PC-3 (cell line): ENCODE results near the gene COMMD3. TPM values are rescaled to one million over a fixed set of nuclear protein-coding genes. Genes with fewer than 3 reads are reported as not detected.

Experiments used
- ATAC-seq: fragments of 200-7000 bp; cut with Tn5 transposase; 2 replicates; pipeline ENCODE4 v1.9.1; 2020; ENCODE audit warnings: mild to moderate bottlenecking, moderate library complexity
- BruUV-seq: library from RNA; stranded (reverse); fragments of 400-500 nt; replicated peaks from 2 replicates; lab custom pipeline; 2021; lab: Mats Ljungman, UMichigan
- CTCF ChIA-PET: fragments of 300-600 bp; sonication (Branson Sonifier 250); formaldehyde crosslinking; loops from one replicate; lab custom pipeline; 2022; ENCODE audit warnings: antibody characterized with exemption; lab: Charles Lee
- POLR2A ChIA-PET: fragments of 300-600 bp; sonication (Branson Sonifier 250); formaldehyde crosslinking; loops from one replicate; lab custom pipeline; 2022; ENCODE audit warnings: antibody characterized with exemption; ENCODE audit not compliant: unreplicated experiment; lab: Charles Lee
- DNase-seq: peaks from one replicate; pipeline ENCODE4 v3.0.0-alpha.2; 2015
- H2AFZ ChIP-seq: fragments of 300-600 bp; sonication (generic); 2 replicates; pipeline ENCODE4 v1.6.0; 2016; ENCODE audit warnings: antibody characterized with exemption, low read length
- H3F3A ChIP-seq: fragments of 300-600 bp; sonication (generic); one replicate; pipeline ENCODE4 v1.6.0; 2017; ENCODE audit warnings: antibody characterized with exemption, low read length, control low read depth, mild to moderate bottlenecking; ENCODE audit not compliant: unreplicated experiment
- H3K27ac ChIP-seq: fragments of 300-600 bp; sonication (generic); 2 replicates; pipeline ENCODE4 v1.5.1; 2016; ENCODE audit warnings: mild to moderate bottlenecking, low read length
- H3K27me3 ChIP-seq: fragments of 300-600 bp; sonication (generic); 2 replicates; pipeline ENCODE4 v1.6.1; 2016; ENCODE audit warnings: low read length, mixed read lengths
- H3K36me3 ChIP-seq: fragments of 300-600 bp; sonication (generic); 2 replicates; pipeline ENCODE4 v1.6.1; 2016; ENCODE audit warnings: low read depth, mixed run types, low read length, mixed read lengths
- H3K4me1 ChIP-seq: fragments of 300-600 bp; sonication (generic); 2 replicates; pipeline ENCODE4 v1.5.1; 2016; ENCODE audit warnings: low read length; ENCODE audit not compliant: insufficient read depth
- H3K4me2 ChIP-seq: fragments of 300-600 bp; sonication (generic); 2 replicates; pipeline ENCODE4 v1.6.0; 2016; ENCODE audit warnings: low read length
- H3K4me3 ChIP-seq: fragments of 300-600 bp; sonication (generic); 2 replicates; pipeline ENCODE4 v1.5.1; 2016; ENCODE audit warnings: mild to moderate bottlenecking, low read length, mixed read lengths
- H3K79me2 ChIP-seq: fragments of 300-600 bp; sonication (generic); 2 replicates; pipeline ENCODE4 v1.6.1; 2017; ENCODE audit warnings: low read length, mixed read lengths
- H3K9ac ChIP-seq: fragments of 300-600 bp; sonication (generic); 2 replicates; pipeline ENCODE4 v1.6.0; 2016; ENCODE audit warnings: mild to moderate bottlenecking, low read length
- H3K9me2 ChIP-seq: fragments of 300-600 bp; sonication (generic); replicated peaks from 2 replicates; pipeline ENCODE4 v1.6.1; 2016; ENCODE audit warnings: mixed run types, low read length, mixed read lengths
- H3K9me3 ChIP-seq: fragments of 300-600 bp; sonication (generic); 2 replicates; pipeline ENCODE4 v1.6.1; 2016; ENCODE audit warnings: low read length, mixed read lengths
- H4K20me1 ChIP-seq: fragments of 300-600 bp; sonication (generic); 2 replicates; pipeline ENCODE4 v1.6.1; 2016; ENCODE audit warnings: low read length, mixed read lengths
- EZH2 ChIP-seq: fragments of 300-600 bp; sonication (generic); IDR thresholded peaks from one replicate; pipeline ENCODE4 v1.6.1; 2017; ENCODE audit warnings: antibody characterized with exemption, mild to moderate bottlenecking, low read length; ENCODE audit not compliant: unreplicated experiment
- EZH2phosphoT487 ChIP-seq: fragments of 300-600 bp; sonication (generic); IDR thresholded peaks from 2 replicates; pipeline ENCODE4 v1.6.1; 2018; ENCODE audit warnings: mild to moderate bottlenecking, antibody characterized with exemption, low read length, borderline replicate concordance
- intact Hi-C: fragments of 100-400 bp; cut with micrococcal nuclease; formaldehyde crosslinking; loops from 2 replicates; pipeline ENCODE4 v1.9.0; 2023
- total RNA-seq: library from RNA; depleted of rRNA; stranded (reverse); fragments of >200 nt; gene quantifications from 2 replicates; pipeline ENCODE4 v1.2.3, GENCODE V29; 2014
- TF ChIP-seq, protein P1 (sequence below): fragments of 300-600 bp; sonication (generic); conservative IDR thresholded peaks from 2 replicates; pipeline ENCODE4 v1.5.1; 2017; ENCODE audit warnings: antibody characterized with exemption, low read depth, mild to moderate bottlenecking, low read length

The COMMD3 gene
- total RNA-seq, 1 experiment from 2014 or later: 86.4 TPM

DNA sequence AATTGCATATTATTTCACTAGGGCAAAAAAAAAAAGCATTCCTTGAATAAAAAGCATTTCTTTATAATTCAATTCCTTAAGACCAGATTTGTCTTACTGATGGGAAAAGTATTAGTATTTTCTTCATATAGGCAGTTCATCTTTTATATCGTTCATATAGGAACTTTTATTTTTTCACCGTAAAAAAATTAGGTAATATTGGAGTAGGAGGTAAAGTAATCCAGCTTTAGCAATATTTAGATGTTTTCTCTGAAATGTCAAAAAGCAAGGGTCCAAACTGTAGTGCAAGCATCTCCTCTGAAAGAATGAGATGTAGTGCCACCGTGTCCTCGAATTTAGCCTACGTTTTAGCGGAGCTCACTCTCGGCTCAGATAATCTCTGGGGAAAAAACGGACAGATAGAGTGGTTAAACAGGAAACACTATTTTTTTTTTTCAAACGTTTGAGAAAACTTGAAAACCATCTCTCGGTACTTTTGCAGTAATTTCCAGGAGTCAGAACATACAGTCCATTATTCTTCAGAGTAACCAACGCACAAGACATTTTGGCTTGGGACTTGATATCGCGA, 23.7 kb downstream of the COMMD3 start:
- H3K4me1 ChIP-seq: peaks cover 27% of the 10 kb centered on the region
- peaks cover 7% of the 10 kb centered on the region; the same call in 1 of the 2 replicates for H3K79me2 ChIP-seq
- H3K36me3 ChIP-seq: no peaks in the 10 kb centered on the region
- no peaks in the 10 kb centered on the region for H4K20me1 ChIP-seq
- ATAC-seq (peak; percentile 5; the same call in 1 of the 2 replicates), DNase-seq (no peak)
- CTCF ChIA-PET: interaction anchor here (0.7 kb wide), 2 partner anchors 111 to 161 kb away, joined by 3 read pairs; no protein-coding TSS in a partner anchor
- H3K9me2 ChIP-seq: no peaks in the 10 kb centered on the region
- TSS peak; percentile 77 for BruUV-seq
- peak overlapping the region; percentile 91 for H3K4me3 ChIP-seq
- peak overlapping the region; percentile 81 for H2AFZ ChIP-seq
- peak overlapping the region; percentile 99 for H3K9ac ChIP-seq
- peak overlapping the region; percentile 89 for H3K27ac ChIP-seq
- no peaks in the 10 kb centered on the region for H3K9me3 ChIP-seq
- POLR2A ChIA-PET: interaction anchor here (0.5 to 1.0 kb wide), 10 partner anchors 15 to 726 kb away, joined by 3 to 10 read pairs (median 5); no protein-coding TSS in a partner anchor
- no peak for TF ChIP-seq EZH2phosphoT487
- no peak for TF ChIP-seq EZH2
- TF ChIP-seq, protein P1, sequence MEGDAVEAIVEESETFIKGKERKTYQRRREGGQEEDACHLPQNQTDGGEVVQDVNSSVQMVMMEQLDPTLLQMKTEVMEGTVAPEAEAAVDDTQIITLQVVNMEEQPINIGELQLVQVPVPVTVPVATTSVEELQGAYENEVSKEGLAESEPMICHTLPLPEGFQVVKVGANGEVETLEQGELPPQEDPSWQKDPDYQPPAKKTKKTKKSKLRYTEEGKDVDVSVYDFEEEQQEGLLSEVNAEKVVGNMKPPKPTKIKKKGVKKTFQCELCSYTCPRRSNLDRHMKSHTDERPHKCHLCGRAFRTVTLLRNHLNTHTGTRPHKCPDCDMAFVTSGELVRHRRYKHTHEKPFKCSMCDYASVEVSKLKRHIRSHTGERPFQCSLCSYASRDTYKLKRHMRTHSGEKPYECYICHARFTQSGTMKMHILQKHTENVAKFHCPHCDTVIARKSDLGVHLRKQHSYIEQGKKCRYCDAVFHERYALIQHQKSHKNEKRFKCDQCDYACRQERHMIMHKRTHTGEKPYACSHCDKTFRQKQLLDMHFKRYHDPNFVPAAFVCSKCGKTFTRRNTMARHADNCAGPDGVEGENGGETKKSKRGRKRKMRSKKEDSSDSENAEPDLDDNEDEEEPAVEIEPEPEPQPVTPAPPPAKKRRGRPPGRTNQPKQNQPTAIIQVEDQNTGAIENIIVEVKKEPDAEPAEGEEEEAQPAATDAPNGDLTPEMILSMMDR: no peak
- H3K4me2 ChIP-seq: peak overlapping the region; percentile 90
- intact Hi-C loops: loop anchor here (5.0 kb wide), 1 partner anchor 87 kb away; no protein-coding TSS in a partner anchor
- H3K27me3 ChIP-seq: no peaks in the 10 kb centered on the region
- H3F3A ChIP-seq: no peaks in the 10 kb centered on the region

DNA sequence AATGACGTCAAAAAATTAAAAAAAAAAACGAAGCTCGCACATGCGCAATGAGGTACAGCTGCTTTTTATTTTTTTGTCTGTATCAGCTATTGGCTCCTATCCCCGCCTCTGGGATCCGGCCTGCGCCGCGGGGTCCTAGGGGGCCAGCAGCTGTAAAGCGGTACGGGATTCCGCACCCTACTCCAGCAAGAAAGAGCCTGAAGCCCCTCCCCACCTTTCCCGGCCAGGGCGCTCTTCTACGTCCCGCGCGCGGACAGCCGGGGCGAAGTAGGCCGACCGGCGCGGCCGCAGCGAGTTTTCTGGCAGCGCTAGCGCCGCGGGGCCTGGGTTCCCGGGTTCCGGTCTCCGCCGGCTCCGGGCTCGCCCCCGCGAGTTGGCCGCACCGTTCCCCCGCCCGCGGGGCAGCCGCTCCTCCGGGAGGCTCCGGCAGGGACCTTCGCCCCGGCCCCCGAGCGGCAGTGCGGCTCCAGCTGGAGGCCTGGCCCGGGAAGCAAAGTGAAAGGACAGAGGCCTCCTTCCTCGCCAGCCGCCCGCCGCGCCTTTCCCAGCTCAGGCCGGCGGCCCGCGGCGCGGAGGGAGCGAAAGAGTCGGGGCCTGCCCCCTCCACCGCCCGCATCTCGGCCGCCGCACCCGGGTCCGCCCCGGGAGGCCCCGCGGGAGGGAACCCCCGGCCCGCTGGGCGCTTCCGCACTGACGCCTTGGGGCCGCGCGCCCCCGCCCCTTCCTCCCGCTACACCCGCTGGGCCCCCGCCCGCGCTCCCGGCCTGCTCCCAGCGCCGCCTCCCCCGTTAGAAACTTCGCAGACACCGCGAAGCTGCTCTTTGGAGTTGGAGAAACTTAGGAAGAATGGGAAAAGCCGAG, 24.4 kb downstream of the COMMD3 start:
- H4K20me1 ChIP-seq: no peaks in the 10 kb centered on the region
- POLR2A ChIA-PET: interaction anchor here (0.5 to 1.0 kb wide), 8 partner anchors 16 to 725 kb away, joined by 3 to 9 read pairs (median 3); no protein-coding TSS in a partner anchor
- peaks cover 22% of the 10 kb centered on the region for H3K4me1 ChIP-seq
- peak; percentile 72 for ATAC-seq
- no peak for TF ChIP-seq EZH2
- TF ChIP-seq, protein P1: no peak
- no peak for TF ChIP-seq EZH2phosphoT487
- peak; percentile 81 for DNase-seq
- intact Hi-C loops: loop anchor here (5.0 kb wide), 1 partner anchor 87 kb away; no protein-coding TSS in a partner anchor
- H3K27me3 ChIP-seq: no peaks in the 10 kb centered on the region
- H3K9ac ChIP-seq: peak overlapping the region; percentile 99
- H3F3A ChIP-seq: no peaks in the 10 kb centered on the region
- CTCF ChIA-PET: interaction anchor here (0.7 kb wide), 1 partner anchor 161 kb away, joined by 3 read pairs; no protein-coding TSS in a partner anchor
- H3K4me2 ChIP-seq: peak overlapping the region; percentile 90
- peaks cover 7% of the 10 kb centered on the region; the same call in 1 of the 2 replicates for H3K79me2 ChIP-seq
- H3K9me2 ChIP-seq: no peaks in the 10 kb centered on the region
- BruUV-seq: no TSS peak
- peak overlapping the region; percentile 81 for H2AFZ ChIP-seq
- H3K4me3 ChIP-seq: peak overlapping the region; percentile 91
- H3K27ac ChIP-seq: peak overlapping the region; percentile 89
- H3K9me3 ChIP-seq: no peaks in the 10 kb centered on the region
- no peaks in the 10 kb centered on the region for H3K36me3 ChIP-seq
